ENCODE measurements around the gene ASB16.

The ASB16 gene

GRCh38 chr17:44206825-44207155 is 36.3 kb downstream of the ASB16 start:
- no peaks in the 10 kb centered on the region for H3K9me3 ChIP-seq
- H3K4me3 ChIP-seq (ENCODE audit: low read depth in 1 of 2, low read length in 1 of 2) = no peak overlapping the region
- no peaks in the 10 kb centered on the region for H3K27me3 ChIP-seq
- no peak for TF ChIP-seq CTCF (IDR thresholded peaks at IDR 0.05)
- peaks cover 61% of the 10 kb centered on the region for H3K36me3 ChIP-seq
- H3K27ac ChIP-seq = no peak overlapping the region
- peaks cover 32 to 36% of the 10 kb centered on the region in 2 experiments for H3K4me1 ChIP-seq (ENCODE audit: control insufficient read depth in 1 of 2, insufficient read depth in 1 of 2, low read depth in 1 of 2, low read length in 1 of 2)

- Histone ChIP-seq H3K9me3 (no peaks in the 10 kb centered on the region), H3K4me3 (ENCODE audit: low read depth in 1 of 2, low read length in 1 of 2) (no peak overlapping the region), H3K27me3 (no peaks in the 10 kb centered on the region), H3K36me3 (peaks cover 66% of the 10 kb centered on the region), H3K27ac (no peak overlapping the region), H3K4me1 (ENCODE audit: control insufficient read depth in 1 of 2, insufficient read depth in 1 of 2, low read depth in 1 of 2, low read length in 1 of 2) (peaks cover 32 to 36% of the 10 kb centered on the region in 2 experiments)
- TF ChIP-seq CTCF (IDR thresholded peaks at IDR 0.05) = no peak
These were observed 36.8 kb downstream of the ASB16 start for GRCh38 chr17:44207319-44207718.

GRCh38 chr17:44207743-44208142 is 37.2 kb downstream of the ASB16 start:
- Histone ChIP-seq H3K9me3 (no peaks in the 10 kb centered on the region), H3K4me3 (ENCODE audit: low read depth in 1 of 2, low read length in 1 of 2) (no peak overlapping the region), H3K27me3 (no peaks in the 10 kb centered on the region), H3K4me1 (ENCODE audit: control insufficient read depth in 1 of 2, insufficient read depth in 1 of 2, low read depth in 1 of 2, low read length in 1 of 2) (peaks cover 32 to 36% of the 10 kb centered on the region in 2 experiments), H3K36me3 (peaks cover 70% of the 10 kb centered on the region), H3K27ac (no peak overlapping the region)
- no peak for TF ChIP-seq CTCF (IDR thresholded peaks at IDR 0.05)

GRCh38 chr17:44209786-44210341 is 39.4 kb downstream of the ASB16 start:
- Histone ChIP-seq H3K27me3 (no peaks in the 10 kb centered on the region), H3K4me3 (ENCODE audit: low read depth in 1 of 2, low read length in 1 of 2) (peak overlapping the region in 1 of 2 experiments; percentile 35), H3K9me3 (no peaks in the 10 kb centered on the region), H3K27ac (peak overlapping the region; percentile 65), H3K36me3 (peaks cover 91% of the 10 kb centered on the region), H3K4me1 (ENCODE audit: control insufficient read depth in 1 of 2, insufficient read depth in 1 of 2, low read depth in 1 of 2, low read length in 1 of 2) (peaks cover 19% of the 10 kb centered on the region in 2 experiments)
- TF ChIP-seq CTCF (IDR thresholded peaks at IDR 0.05) = no peak

GRCh38 chr17:44210342-44211192 is 40.1 kb downstream of the ASB16 start:
- Histone ChIP-seq H3K27me3 (no peaks in the 10 kb centered on the region), H3K9me3 (no peaks in the 10 kb centered on the region), H3K27ac (peak overlapping the region; percentile 65), H3K4me3 (ENCODE audit: low read depth in 1 of 2, low read length in 1 of 2) (peak overlapping the region in 1 of 2 experiments; percentile 35), H3K4me1 (ENCODE audit: control insufficient read depth in 1 of 2, insufficient read depth in 1 of 2, low read depth in 1 of 2, low read length in 1 of 2) (peaks cover 19% of the 10 kb centered on the region in 2 experiments), H3K36me3 (peaks cover 98% of the 10 kb centered on the region)
- peak; percentile 99 for TF ChIP-seq CTCF (IDR thresholded peaks at IDR 0.05)

Data from neutrophil (primary cell).